ENCODE results near the gene SMG5.

- TF ChIP-seq, protein P1, sequence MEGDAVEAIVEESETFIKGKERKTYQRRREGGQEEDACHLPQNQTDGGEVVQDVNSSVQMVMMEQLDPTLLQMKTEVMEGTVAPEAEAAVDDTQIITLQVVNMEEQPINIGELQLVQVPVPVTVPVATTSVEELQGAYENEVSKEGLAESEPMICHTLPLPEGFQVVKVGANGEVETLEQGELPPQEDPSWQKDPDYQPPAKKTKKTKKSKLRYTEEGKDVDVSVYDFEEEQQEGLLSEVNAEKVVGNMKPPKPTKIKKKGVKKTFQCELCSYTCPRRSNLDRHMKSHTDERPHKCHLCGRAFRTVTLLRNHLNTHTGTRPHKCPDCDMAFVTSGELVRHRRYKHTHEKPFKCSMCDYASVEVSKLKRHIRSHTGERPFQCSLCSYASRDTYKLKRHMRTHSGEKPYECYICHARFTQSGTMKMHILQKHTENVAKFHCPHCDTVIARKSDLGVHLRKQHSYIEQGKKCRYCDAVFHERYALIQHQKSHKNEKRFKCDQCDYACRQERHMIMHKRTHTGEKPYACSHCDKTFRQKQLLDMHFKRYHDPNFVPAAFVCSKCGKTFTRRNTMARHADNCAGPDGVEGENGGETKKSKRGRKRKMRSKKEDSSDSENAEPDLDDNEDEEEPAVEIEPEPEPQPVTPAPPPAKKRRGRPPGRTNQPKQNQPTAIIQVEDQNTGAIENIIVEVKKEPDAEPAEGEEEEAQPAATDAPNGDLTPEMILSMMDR (conservative IDR thresholded peaks at IDR 0.05): no peak
- no peak for TF ChIP-seq EZH2 (IDR thresholded peaks at IDR 0.05; ENCODE audit: low read depth)
Observed at GRCh38 chr1:156279837-156280236, 2.8 kb downstream of the SMG5 start.
